NCI-H2227 treated with DMSO at 0.1 percent for 48 hours (cell line): ENCODE results near the gene PPP1R16B.
"Not testable (repeated sequence)": the region's sequence is repeated elsewhere in the genome, so short reads cannot be mapped to it uniquely, and the experiment has no call there.

Source experiments
- DNase-seq: peaks from one replicate; lab custom pipeline; 2025; lab: John Stamatoyannopoulos, UW

The PPP1R16B gene

DNA sequence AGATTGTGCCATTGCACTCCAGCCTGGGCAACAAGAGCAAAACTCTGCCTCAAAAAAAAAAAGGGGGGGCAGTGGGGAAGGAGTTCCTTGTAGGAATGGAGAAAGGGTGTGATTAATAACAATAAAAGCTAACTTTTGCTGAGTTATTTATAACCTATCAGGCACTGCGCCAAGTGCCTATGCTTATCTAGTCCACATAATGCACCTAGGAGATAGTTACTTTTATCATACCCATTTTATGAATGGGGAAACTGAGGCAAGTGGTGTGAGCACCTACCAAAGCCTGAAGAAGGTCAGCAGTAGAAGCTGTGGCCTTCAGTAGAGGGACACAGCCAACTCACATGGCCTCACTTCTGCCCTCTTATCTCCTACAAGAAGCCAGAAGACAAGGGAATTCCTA, 13.6 kb upstream of the PPP1R16B start:
- no peak for DNase-seq

DNA sequence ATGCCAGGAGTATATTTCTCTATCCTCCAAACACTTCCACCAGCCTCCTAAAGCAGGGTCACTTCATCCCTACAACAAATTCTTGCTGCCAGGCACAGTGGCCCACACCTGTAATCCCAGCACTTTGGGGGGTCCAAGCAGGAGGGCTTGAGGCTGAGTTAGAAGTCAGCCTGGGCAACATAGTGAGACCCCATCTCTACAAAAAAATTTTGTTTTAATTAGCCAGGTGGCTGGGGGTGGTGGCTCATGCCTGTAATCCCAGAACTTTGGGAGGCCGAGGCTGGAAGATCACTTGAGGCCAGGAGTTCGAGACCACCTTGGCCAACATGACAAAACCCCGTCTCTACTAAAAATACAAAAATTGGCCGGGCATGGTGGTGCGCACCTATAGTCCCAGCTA, 11.4 kb upstream of the PPP1R16B start:
- not testable (repeated sequence) for DNase-seq

DNA sequence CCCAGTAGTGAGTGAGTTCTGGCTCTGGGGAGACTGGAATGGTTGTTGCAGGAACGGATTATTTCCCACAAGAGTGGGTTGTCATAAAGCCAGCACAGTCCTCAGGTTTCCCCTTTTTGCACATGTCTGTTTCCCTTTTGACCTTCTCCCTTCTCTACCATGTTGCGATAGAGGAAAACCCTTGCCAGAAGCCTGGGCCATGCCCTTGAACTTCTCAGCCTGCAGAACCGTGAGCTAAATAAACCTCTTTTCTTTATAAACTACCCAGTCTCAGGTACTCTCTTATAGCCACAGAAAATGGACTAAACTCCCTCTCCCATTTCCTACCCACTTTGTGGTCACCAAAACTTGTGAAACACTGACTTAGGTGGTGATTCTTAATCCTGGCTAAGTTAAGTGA, 7.2 kb upstream of the PPP1R16B start:
- DNase-seq, result no peak

DNA sequence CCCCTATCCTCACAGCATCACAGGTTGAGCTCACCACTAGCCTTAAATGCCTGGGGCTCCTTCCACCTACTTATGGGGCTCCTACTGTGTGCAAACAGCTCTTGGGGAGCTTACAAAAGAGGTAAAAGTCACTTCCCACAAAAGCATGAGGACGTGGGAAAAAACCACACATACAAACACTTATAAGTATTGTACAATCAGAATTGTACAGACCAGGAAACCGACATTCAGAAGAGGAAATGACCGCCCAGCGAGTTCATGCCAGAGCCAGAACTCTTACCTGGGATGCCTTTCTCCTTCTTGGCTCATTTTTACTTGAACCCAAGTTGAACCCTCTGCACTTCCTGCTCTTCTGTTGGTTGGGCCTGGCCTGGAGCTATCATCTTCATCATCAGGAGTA, 6.3 kb upstream of the PPP1R16B start:
- DNase-seq, result no peak

DNA sequence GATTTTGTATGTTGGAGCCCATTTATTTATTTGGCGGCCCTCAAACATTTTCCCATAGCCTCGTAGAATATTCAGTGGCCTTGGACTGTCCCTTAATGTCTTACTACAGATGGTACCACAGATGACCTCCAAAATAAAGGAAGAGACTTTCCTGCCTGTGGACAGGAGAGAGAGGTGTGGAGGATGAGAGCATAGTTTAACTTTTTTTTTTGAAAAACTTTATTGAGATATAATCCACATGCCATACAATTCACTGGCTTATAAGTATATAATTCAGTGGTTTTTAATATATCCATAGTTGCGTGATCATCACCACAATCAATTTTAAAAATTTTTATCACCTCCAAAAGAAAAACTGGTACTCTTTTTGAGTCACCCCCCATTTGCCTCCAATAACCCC, 4.6 kb upstream of the PPP1R16B start:
- no peak for DNase-seq

DNA sequence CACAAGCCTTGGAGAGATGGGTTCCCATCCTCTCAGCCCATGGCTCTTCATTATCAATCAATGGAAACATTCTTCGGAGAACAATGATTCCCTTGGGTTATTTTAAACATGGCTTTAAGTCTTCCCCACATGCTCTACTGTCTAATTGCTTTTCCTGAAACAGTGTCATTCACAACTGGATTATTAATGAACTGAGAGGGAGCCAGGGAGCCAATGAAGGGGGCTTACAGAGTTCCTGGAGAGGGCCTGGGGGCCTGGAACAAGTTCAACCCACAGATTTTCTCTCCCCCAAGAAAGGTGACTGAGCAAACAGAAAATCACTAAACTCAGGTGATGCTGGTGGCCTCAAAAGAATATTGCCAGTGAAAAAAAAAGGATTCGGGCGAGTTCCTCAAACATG, 1.3 kb upstream of the PPP1R16B start:
- DNase-seq, result no peak

DNA sequence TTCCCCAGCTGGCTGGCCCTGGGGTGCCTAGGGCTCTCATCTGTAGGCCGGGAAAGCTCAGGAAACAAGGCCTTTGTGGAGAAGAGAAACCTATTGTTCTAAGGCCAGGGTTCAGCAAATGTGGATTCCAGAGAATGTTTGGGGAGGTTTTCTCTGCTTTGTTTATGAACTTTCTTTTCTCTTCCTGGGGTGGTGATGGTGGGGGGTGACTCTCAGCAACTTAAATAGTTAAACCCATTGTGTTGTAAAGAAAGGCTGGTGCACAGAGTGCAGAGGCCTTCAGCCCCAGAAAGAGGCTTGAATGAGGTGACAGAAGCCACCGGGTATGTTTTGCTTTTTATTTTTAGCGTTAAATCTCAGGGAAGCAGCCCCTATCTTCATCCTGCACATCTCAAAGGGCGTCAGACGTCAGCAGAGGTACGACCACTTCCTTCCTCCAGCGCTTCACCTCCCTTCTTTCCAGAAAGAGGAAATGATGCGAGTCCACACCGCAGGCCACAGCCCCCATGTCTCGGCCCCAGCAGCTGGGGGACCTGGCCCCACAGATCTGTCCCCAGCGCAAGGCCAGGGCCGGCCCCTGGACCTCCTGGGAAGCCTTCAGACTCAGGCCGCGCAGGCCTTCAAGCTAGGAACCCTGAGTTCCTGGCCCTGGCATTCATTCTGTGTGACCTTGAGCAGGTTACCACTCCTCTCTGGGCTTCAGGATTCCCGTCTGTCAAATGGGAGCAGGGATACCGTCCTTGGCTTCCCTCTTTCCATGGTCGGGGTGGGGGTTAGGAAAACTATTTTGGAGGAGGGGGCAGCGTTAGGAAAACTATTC, 605 bp upstream of the PPP1R16B start:
- DNase-seq, result no peak

DNA sequence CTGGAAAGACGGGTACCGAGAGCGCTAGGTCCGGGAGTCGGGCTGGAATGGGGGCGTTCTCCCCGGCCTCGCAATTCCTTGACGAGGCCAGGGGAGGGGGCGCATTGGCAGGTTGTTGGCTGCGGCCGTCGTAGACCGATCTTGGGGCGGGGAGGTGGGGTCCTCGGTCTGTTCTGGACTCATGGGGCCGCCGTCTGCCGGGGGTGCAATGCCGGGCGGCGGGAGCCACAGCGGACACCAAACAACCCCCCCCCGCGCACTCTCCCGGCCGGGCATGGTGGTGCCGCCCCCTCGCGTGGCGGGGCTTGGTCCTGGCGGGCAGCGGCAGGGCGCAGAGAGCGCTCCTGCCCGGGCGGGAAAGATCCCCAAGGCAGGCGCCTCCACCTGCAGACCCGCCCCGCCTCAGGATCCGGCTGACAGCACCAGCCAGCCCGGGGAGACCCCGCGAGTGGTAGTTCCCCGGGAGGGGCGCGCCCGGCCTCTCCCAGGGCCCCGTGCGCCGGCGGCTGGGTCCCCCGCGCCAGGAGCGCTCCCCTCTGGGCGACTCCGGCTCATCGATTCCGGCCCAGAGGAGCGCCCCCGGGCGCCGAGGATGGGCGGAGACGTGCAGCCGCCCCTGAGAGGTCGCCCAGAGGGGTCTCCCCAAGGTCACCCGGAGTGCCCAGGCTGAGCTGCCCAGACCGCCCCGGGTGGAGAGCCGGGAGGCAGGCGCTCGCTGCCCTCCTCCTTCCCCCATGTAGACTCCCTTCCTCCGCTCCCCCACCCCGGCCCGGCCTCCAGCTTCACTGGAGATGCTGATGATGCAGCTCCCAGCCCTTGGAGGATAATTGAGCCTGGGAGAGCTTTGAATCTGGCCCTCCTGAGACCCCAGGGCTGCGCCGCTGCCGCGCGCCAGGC, 709 bp downstream of the PPP1R16B start:
- no peak for DNase-seq

DNA sequence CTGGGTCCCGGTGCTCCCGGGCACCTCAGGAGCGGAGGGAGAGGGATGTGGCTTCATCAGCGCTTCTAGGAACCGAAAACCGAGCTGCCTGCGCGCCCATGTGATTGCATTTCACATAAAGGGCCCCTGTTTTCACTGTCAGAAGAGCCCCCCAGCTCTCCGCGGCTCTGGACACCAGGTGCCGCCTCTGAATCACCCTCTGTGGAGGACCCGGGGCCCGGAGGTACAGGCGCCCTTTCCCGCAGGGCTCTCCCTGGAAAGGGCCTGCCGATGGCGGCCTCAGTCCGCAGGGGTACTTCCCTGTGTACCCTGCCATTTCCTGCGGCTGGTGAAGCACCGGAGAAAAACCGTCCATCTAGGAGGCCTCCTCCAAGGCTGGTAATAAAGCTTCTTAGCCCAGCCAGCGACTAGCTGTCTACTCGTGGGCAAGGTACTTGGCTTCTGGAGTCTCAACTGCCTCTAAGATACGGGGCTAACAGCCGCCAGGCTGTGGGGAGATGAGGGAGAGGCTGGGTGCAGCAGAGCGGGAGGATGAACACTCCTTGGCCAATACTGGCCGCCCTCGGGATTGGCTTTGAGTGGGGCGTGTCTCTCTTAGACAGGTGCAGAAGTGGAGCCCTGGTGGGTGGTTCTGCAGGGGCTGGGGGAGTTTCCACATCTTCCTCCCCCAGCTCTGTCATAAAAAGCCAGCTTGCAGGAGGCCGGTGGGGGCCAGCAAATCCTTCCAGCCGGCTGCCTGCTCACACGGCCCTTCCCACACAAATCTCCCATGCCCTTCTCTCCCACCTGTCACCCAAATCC, 1.6 kb downstream of the PPP1R16B start:
- peak; percentile 44 for DNase-seq

DNA sequence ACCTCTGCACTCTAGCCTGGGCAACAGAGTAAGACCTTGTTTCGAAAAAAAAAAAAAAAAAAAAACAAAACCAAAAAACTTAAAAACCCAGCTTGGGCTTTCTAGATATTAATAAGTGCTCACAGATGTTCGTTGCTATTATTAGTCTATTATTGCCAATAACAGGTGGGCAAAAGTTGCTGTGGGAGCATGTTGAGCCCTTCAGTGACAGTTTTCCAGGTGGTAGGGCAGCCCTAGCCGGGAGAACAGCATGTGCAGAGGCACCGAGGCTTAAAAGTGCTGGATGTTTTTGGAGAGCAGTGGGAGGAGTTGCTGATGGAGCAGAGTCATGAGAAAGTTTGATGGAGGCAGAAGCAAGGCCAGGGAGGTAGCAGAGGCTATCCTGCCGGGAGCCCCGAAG, 4.4 kb downstream of the PPP1R16B start:
- no peak for DNase-seq

DNA sequence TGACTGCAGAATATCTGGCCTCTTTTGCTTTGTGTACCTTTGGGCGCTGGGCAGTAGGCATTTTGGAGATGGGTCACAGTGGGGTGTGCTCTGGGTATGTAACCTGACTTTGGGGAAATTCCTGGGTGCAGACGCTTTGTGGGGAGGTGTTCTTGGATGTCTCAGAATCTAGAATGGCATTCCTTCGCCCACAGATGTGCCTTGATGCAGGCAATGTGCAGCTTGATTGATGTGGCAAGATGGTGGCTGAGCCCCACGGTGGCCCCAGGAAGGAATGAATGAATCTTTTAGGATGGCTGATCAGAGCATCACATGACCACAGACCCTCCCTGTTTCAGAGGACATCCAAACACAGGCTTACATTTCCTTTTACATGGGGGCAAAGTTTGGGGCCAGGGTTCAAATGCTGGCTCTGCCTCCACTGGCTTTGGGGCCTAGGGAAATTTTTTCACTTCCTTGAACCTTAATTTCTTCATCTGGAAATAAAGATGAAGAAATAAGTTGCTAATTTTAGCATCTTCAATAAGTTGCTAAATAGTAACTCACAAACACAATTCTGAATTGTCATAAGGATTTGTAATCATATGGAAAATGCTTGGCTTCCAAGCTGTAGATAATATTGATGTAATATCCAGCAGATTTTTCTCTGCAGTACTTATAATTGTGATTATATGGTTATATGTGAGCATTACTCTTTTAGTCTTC, 5.6 kb downstream of the PPP1R16B start:
- no peak for DNase-seq

DNA sequence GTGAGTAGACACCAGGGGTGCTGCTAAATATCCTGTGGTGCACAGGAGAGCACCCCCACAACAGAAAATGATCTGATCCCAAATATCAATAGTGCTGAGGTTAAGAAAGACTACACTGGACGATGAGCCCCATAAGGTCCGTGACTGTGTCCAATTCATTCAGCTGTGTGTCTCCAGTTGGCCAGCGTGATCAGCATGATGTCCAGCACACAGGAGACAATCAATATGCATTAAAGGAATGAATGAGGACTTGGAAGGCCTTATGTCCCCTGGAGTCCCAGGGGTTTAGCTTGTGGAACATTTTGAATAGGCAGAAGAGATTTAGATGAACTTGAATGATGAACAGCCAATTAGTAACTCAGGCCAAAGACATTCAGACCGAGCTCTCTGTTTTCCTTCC, 6.3 kb downstream of the PPP1R16B start:
- DNase-seq, result no peak

DNA sequence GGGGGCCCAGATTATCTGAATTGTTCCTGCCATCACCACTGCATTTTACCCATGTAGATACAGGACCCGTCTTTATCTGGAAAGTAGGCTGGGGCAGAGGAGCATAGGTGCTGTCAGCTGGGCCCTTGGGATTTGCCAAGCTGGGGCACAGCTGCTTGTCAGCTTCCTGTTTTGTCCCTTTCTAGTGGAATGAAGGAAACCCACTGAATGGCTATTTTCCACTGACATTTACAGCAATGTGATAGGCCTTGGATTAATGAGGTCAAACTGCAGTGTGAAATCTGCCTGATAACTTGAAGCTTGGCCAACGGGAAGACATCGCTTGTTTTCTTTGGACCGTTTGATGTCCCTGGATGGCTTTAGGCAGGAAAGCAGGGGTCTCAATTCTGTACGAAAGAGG, 6.7 kb downstream of the PPP1R16B start:
- DNase-seq, result no peak

DNA sequence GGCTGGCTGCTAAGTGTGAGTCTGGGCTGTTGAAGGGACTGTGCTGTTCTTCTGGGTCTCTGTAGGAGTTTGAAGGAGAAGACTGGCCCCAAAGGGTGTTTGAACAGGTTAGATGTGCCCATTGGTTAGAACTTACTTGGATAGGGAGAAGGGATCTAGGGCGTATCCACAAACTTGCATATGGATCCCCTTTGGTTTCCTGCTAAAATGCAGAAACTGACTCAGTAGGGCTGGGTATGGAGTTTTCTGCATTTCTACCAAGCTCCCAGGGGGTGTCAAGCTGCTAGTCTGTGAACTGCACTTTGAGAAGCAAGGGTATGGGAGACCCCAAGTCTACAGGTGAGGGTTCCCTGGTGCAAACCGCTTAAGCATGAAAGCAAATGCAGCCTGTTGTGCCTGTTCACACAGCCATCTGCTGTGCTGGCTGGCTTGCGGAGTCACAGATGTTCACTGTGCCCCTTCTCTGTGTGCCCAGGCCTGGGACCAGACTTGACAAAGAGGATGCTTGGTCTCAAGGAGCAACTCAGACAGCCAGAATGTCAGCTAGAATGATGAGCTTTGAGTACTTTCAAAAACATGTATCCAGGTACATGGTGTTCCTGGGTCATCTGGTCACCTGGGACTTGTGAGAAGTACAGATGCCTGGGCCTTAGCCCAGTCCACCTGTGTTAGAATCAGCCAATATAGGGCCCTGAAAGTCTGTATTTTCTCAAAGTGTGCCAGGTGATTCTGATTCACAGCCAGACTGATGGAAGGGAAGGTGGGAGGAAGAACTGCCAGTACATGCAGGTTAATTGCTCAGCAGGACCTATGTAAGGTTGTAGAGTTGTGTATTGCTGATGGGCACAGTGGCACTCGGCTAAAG, 7.4 kb downstream of the PPP1R16B start:
- DNase-seq, result no peak

DNA sequence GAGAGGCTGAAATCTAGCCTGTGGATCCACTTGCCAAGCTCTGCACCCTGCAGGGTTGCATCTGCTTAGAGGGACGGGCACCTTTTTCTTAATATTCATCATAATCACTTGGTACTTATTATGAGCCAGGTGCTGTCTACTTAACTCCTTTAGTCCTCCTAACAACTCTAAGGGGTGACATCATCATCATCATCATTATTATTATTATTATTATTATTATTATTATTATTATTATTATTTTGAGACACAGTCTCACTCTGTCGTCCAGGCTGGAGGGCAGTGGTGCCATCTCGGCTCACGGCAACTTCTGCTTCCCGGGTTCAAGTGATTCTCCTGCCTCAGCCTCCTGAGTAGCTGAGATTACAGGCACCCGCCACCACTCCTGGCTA, 8.1 kb downstream of the PPP1R16B start:
- not testable (repeated sequence) for DNase-seq

DNA sequence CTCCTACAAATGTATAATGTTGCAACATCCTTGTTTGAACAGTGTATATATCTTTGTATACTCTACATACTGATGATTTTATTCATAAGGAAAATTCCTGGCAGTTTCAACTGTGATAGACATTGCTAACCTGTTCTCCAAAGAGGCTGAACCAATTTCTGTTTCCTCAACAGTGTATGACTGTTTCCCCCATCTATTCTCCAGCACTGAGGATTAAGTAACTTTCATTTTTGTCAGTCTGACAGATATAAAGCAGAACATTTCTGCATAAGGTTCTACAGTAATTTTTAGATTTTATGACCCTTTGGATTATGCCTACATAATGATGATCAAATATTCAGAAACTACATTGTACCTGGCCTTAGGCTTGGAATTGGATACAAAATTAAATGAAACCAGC, 9.9 kb downstream of the PPP1R16B start:
- DNase-seq, result no peak

DNA sequence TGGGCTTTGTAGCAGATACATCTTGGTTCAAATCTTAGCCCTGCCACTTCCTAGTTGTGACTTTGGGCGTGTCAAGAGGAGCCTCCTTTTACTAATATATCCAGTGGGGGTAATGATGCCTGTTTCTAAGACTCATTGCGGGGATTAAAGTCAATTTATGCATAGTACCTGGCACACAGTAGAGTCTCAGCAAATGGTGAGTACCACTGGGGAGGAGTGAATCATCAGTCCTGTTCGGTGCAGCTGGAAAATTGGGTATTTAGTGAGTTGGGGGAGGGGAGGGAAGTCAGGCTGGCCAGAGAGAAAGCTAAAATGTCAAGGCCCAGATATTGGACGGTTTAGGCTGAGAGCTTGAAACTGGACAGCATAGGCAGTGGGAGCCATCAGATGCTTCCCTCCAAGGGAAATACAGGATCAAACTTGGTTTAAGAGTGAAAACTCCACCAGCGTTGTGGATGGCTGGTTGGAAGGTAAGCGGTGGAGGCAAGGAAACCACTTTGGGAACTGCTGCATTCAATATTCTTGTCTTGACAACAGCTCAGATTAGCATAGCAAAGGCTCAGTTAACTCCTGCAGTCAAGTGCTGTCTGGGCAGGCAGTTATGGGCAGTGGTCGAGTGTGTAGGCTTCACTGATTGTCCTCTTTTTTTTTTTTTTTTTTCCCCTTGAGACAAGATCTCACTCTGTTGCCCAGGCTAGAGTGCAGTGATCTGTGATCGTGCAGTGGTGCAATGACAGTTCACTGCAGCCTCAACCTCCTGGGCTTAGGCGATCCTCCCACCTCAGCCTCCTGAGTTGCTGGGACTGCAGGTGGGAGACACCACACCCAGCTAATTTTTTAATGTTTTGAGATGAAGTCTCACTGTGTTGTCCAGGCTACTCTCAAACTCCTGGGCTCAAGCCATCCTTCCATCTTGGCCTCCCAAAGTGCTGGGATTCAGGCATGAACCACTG, 12.9 kb downstream of the PPP1R16B start:
- DNase-seq, result no peak

DNA sequence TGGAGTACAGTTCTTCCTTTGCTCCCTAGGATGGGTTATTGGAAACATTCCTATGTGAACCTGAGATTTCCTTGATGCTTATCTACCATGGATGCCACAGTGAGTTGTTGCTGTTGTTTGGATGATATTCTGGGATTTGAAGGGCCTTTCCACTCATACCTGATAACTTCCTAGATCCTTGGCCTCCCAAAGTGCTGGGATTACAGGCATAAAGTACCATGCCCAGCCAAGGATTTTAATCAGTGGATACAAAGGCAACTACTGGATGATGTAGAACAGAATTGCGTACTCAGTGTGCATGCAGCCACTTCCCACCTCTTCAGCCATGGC, 20.0 kb downstream of the PPP1R16B start:
- DNase-seq, result no peak

DNA sequence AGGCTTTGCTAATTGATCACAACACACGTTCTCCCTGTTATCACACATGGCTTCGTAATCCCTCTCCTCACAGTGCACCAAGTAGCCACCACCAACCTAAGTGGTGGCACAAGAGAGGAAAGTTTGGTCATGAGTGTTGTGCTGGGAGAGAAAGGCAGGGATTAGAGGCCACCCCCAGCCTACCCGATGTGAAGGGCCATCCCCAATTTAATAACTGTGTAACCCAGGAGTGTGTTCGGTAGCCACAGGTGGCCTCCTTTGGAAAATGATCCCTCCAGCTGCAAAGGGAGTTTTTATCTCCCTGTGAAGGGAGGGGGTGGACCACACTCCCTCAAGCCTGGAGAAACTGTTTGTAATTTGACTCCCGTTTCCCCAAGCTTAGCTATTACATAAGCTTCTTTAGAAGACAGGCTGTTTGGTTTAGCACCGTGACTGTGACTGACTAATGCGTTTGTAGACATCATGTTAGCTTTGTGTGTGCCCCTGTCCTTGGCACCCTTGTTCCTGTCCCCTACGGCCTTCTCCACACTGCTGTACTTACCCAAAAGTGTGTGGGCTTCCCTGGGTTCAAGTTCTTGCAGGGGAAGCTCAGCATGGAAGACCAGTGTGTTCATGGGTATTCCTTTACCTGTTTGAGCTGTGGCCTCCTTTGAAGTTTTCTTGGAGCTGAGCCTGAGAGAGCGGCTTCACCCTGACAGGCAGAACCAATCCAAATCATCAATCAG, 20.6 kb downstream of the PPP1R16B start:
- peak; percentile 11 for DNase-seq
